Mesenchymal stem cell (in vitro differentiated cells and primary cell): ENCODE measurements around the gene HRC.
"Not testable (repeated sequence)": the region's sequence is repeated elsewhere in the genome, so short reads cannot be mapped to it uniquely, and the experiment has no call there.

ENCODE experiments used
- DNase-seq: peaks from one replicate; pipeline ENCODE4 v3.0.0-alpha.2; 2013
- H2AFZ ChIP-seq: one replicate; pipeline ENCODE4 v1.6.1; 2013; ENCODE audit warnings: low read depth, mild to moderate bottlenecking, control low read depth, inconsistent platforms, low read length, moderate library complexity
- H2AK5ac ChIP-seq: 2 replicates; pipeline ENCODE4 v1.6.1; 2013; ENCODE audit warnings: low read length, moderate library complexity, mild to moderate bottlenecking, inconsistent platforms; ENCODE audit not compliant: severe bottlenecking
- H2BK120ac ChIP-seq: one replicate; pipeline ENCODE4 v1.6.1; 2013; ENCODE audit warnings: low read depth, mild to moderate bottlenecking, inconsistent platforms, low read length, moderate library complexity
- H2BK12ac ChIP-seq, 2 experiments: one replicate each; pipeline ENCODE4 v1.6.1; 2013; ENCODE audit warnings: inconsistent platforms in 2 of 2, low read length in 2 of 2, mild to moderate bottlenecking in 2 of 2, moderate library complexity in 2 of 2, control low read depth in 1 of 2
- H2BK15ac ChIP-seq: one replicate; pipeline ENCODE4 v1.6.1; 2013; ENCODE audit warnings: mild to moderate bottlenecking, low read depth, inconsistent platforms; ENCODE audit not compliant: poor library complexity, severe bottlenecking
- H2BK5ac ChIP-seq: 2 replicates; pipeline ENCODE4 v1.6.1; 2013; ENCODE audit warnings: low read depth, mild to moderate bottlenecking, low read length, control low read depth, inconsistent platforms; ENCODE audit not compliant: poor library complexity, severe bottlenecking
- H3K14ac ChIP-seq, 2 experiments: one replicate each; pipeline ENCODE4 v1.6.1; 2013; ENCODE audit warnings: inconsistent platforms in 2 of 2, low read length in 2 of 2, control low read depth in 1 of 2, mild to moderate bottlenecking in 1 of 2, moderate library complexity in 1 of 2
- H3K18ac ChIP-seq, 2 experiments: one replicate each; pipeline ENCODE4 v1.6.1; 2013; ENCODE audit warnings: inconsistent platforms in 2 of 2, low read length in 2 of 2, control low read depth in 1 of 2, low read depth in 1 of 2, mild to moderate bottlenecking in 1 of 2
- H3K23ac ChIP-seq, 2 experiments: one replicate each; pipeline ENCODE4 v1.6.1; 2013; ENCODE audit warnings: inconsistent platforms in 2 of 2, low read length in 2 of 2, mild to moderate bottlenecking in 2 of 2, moderate library complexity in 2 of 2, control low read depth in 1 of 2
- H3K27ac ChIP-seq: 2 replicates; pipeline ENCODE4 v1.5.1; 2013; ENCODE audit warnings: mild to moderate bottlenecking, moderate library complexity, low read length, control low read depth, inconsistent platforms; ENCODE audit not compliant: poor library complexity, severe bottlenecking
- H3K27me3 ChIP-seq, 2 experiments: 2 replicates each; pipeline versions ENCODE4 v1.6.1 to v1.7.0; 2013; ENCODE audit warnings: low read length in 2 of 2, mild to moderate bottlenecking in 2 of 2, moderate library complexity in 2 of 2, control low read depth in 1 of 2, inconsistent platforms in 1 of 2; ENCODE audit not compliant: control insufficient read depth in 1 of 2, insufficient read depth in 1 of 2
- H3K36me3 ChIP-seq, 2 experiments: 2 replicates each; pipeline versions ENCODE4 v1.6.1 to v1.7.0; 2013; ENCODE audit warnings: low read length in 2 of 2, control low read depth in 1 of 2, inconsistent platforms in 1 of 2, low read depth in 1 of 2, mild to moderate bottlenecking in 1 of 2; ENCODE audit not compliant: insufficient read depth in 2 of 2, control insufficient read depth in 1 of 2
- H3K4ac ChIP-seq, 2 experiments: one replicate each; pipeline ENCODE4 v1.6.1; 2013; ENCODE audit warnings: inconsistent platforms in 2 of 2, low read length in 2 of 2, mild to moderate bottlenecking in 2 of 2, moderate library complexity in 2 of 2, control low read depth in 1 of 2, low read depth in 1 of 2
- H3K4me1 ChIP-seq: 2 replicates; pipeline ENCODE4 v1.6.1; 2013; ENCODE audit warnings: low read depth, low read length, control low read depth; ENCODE audit not compliant: control insufficient read depth, insufficient read depth
- H3K4me2 ChIP-seq: 2 replicates; pipeline ENCODE4 v1.6.1; 2013; ENCODE audit warnings: low read length, mild to moderate bottlenecking, inconsistent platforms; ENCODE audit not compliant: poor library complexity, severe bottlenecking
- H3K4me3 ChIP-seq, 2 experiments: 2 replicates each; pipeline versions ENCODE4 v1.5.1 to v1.7.0; 2013; ENCODE audit warnings: low read length in 2 of 2, mild to moderate bottlenecking in 2 of 2, control low read depth in 1 of 2, low read depth in 1 of 2; ENCODE audit not compliant: insufficient read depth in 1 of 2
- H3K79me1 ChIP-seq: replicated peaks from 2 replicates; pipeline ENCODE4 v1.6.1; 2013; ENCODE audit warnings: mild to moderate bottlenecking, control low read depth, low read length, inconsistent platforms; ENCODE audit not compliant: poor library complexity, severe bottlenecking
- H3K9ac ChIP-seq: 2 replicates; pipeline ENCODE4 v1.7.0; 2013; ENCODE audit warnings: mild to moderate bottlenecking, low read length, moderate library complexity
- H3K9me3 ChIP-seq: 2 replicates; pipeline ENCODE4 v1.7.0; 2013; ENCODE audit warnings: mild to moderate bottlenecking, low read length; ENCODE audit not compliant: control insufficient read depth
- H4K8ac ChIP-seq: one replicate; pipeline ENCODE4 v1.6.1; 2013; ENCODE audit warnings: inconsistent platforms, mild to moderate bottlenecking, low read length, moderate library complexity
- H4K91ac ChIP-seq: one replicate; pipeline ENCODE4 v1.6.1; 2013; ENCODE audit warnings: mild to moderate bottlenecking, low read length, inconsistent platforms
- WGBS: methylation state at CpG from one replicate; pipeline ENCODE4 v1.1.7; 2013; ENCODE audit warnings: mixed read lengths; 5-methylcytosine and 5-hydroxymethylcytosine counted together

HRC gene

GRCh38 chr19:49121841-49122240 lies 33.4 kb downstream of the HRC start:
- not testable (repeated sequence) for H3K4me2 ChIP-seq, H3K4ac ChIP-seq, H2BK120ac ChIP-seq, H3K36me3 ChIP-seq, H2BK15ac ChIP-seq, H2AFZ ChIP-seq, H3K27ac ChIP-seq, H3K9ac ChIP-seq, H2BK5ac ChIP-seq, H3K18ac ChIP-seq, H2BK12ac ChIP-seq, H3K23ac ChIP-seq, H2AK5ac ChIP-seq, H4K91ac ChIP-seq, H3K79me1 ChIP-seq, H3K9me3 ChIP-seq, H4K8ac ChIP-seq, H3K14ac ChIP-seq, H3K4me3 ChIP-seq
- H3K4me1 ChIP-seq, result peaks cover 24% of the 10 kb centered on the region
- WGBS, result 92% methylated on average over 9 of the region's 10 CpGs
- H3K27me3 ChIP-seq, result peaks cover 16 to 24% of the 10 kb centered on the region in 2 experiments
- peak; percentile 27 for DNase-seq

- H3K27ac ChIP-seq, result no peak overlapping the region
- WGBS, result 94% methylated on average over 2 of the region's 2 CpGs
- peaks cover 24% of the 10 kb centered on the region for H3K4me1 ChIP-seq
- H3K4me2 ChIP-seq, result no peak overlapping the region
- no peak overlapping the region for H3K4me3 ChIP-seq
- no peaks in the 10 kb centered on the region for H3K9me3 ChIP-seq
- no peak overlapping the region for H3K4ac ChIP-seq
- peaks cover 1% of the 10 kb centered on the region for H3K79me1 ChIP-seq
- no peak overlapping the region for H2BK5ac ChIP-seq
- no peak overlapping the region for H2BK12ac ChIP-seq
- H2AK5ac ChIP-seq, result no peak overlapping the region
- no peak overlapping the region for H3K23ac ChIP-seq
- no peak overlapping the region for H3K18ac ChIP-seq
- no peak overlapping the region for H3K9ac ChIP-seq
- H4K91ac ChIP-seq, result no peak overlapping the region
- H3K36me3 ChIP-seq, result peaks cover 0 to 6% of the 10 kb centered on the region in 2 experiments
- no peak overlapping the region for H4K8ac ChIP-seq
- H2AFZ ChIP-seq, result no peak overlapping the region
- H2BK15ac ChIP-seq, result no peak overlapping the region
- no peak overlapping the region for H2BK120ac ChIP-seq
- no peak for DNase-seq
- H3K27me3 ChIP-seq, result peaks cover 16 to 24% of the 10 kb centered on the region in 2 experiments
- no peak overlapping the region for H3K14ac ChIP-seq
These were observed 34.3 kb downstream of the HRC start for GRCh38 chr19:49120868-49121267.

- H2AK5ac ChIP-seq, result no peak overlapping the region
These were observed 34.9 kb downstream of the HRC start for GRCh38 chr19:49120325-49120683.

GRCh38 chr19:49119411-49120324 lies 35.5 kb downstream of the HRC start, which contains the start of gene PPFIA3:
PPFIA3 (plus strand) TSS chr19:49119544; CDS start chr19:49127874, 8,330 bp downstream.
- peak within 1 kb of the TSS; percentile 88 to 98 for H3K18ac ChIP-seq
- peak; percentile 80 for DNase-seq
- H4K8ac ChIP-seq, result peak within 1 kb of the TSS; percentile 85
- peak within 1 kb of the TSS; percentile 90 for H3K9ac ChIP-seq
- H3K27ac ChIP-seq, result peak within 1 kb of the TSS; percentile 71
- peaks cover 0 to 6% of the 10 kb centered on the region in 2 experiments for H3K36me3 ChIP-seq
- WGBS, result 2% methylated on average over 68 of the region's 90 CpGs
- peak within 1 kb of the TSS; percentile 52 to 93 for H2BK12ac ChIP-seq
- H3K4me2 ChIP-seq, result peak within 1 kb of the TSS; percentile 97
- peak within 1 kb of the TSS in 1 of 2 experiments; percentile 68 for H3K14ac ChIP-seq
- H2BK120ac ChIP-seq, result peak within 1 kb of the TSS; percentile 52
- H3K23ac ChIP-seq, result peak within 1 kb of the TSS in 1 of 2 experiments; percentile 50
- peak within 1 kb of the TSS; percentile 46 for H2BK5ac ChIP-seq
- H2AFZ ChIP-seq, result peak within 1 kb of the TSS; percentile 97
- peak within 1 kb of the TSS; percentile 83 to 94 for H3K4ac ChIP-seq
- peaks cover 27% of the 10 kb centered on the region for H3K4me1 ChIP-seq
- peak within 1 kb of the TSS; percentile 71 to 84 for H3K4me3 ChIP-seq
- peak within 1 kb of the TSS; percentile 96 for H2BK15ac ChIP-seq
- H3K27me3 ChIP-seq, result peaks cover 11 to 19% of the 10 kb centered on the region in 2 experiments
- no peaks in the 10 kb centered on the region for H3K9me3 ChIP-seq
- peak within 1 kb of the TSS; percentile 81 for H4K91ac ChIP-seq
- no peak within 1 kb of the TSS for H2AK5ac ChIP-seq
- H3K79me1 ChIP-seq, result peaks cover 1% of the 10 kb centered on the region

More at GRCh38 chr19:49120325-49120683, 34.9 kb downstream of the HRC start:
- Histone ChIP-seq H3K27me3 (peaks cover 12 to 19% of the 10 kb centered on the region in 2 experiments), H3K36me3 (peaks cover 0 to 6% of the 10 kb centered on the region in 2 experiments), H4K91ac (no peak overlapping the region), H2BK15ac (no peak overlapping the region), H2AFZ (no peak overlapping the region), H4K8ac (no peak overlapping the region), H3K9me3 (no peaks in the 10 kb centered on the region), H3K4ac (no peak overlapping the region), H3K4me2 (peak overlapping the region; percentile 97), H2BK120ac (no peak overlapping the region), H2BK12ac (no peak overlapping the region), H3K4me3 (no peak overlapping the region), H3K14ac (no peak overlapping the region), H3K18ac (no peak overlapping the region), H2BK5ac (no peak overlapping the region), H3K23ac (peak overlapping the region in 1 of 2 experiments; percentile 50), H3K9ac (no peak overlapping the region), H3K27ac (no peak overlapping the region), H3K4me1 (peaks cover 24% of the 10 kb centered on the region), H3K79me1 (peaks cover 1% of the 10 kb centered on the region)
- WGBS, result 30% methylated on average over 16 of the region's 16 CpGs
- DNase-seq, result no peak
